ENCODE data around the gene NEUROD2. TPM values are rescaled to one million over a fixed set of nuclear protein-coding genes. Genes with fewer than 3 reads are reported as not detected.

NEUROD2 gene
- polyA plus RNA-seq, 1 donor from 2014 or later: not detected

GRCh38 chr17:39555368-39555767 is 52.4 kb downstream of the NEUROD2 start:
- Histone ChIP-seq H3K4me2 (ENCODE audit: low read length) (no peak overlapping the region), H3K9me2 (ENCODE audit: insufficient read depth, low read length) (no peaks in the 10 kb centered on the region), H3K27ac (ENCODE audit: low read length) (no peak overlapping the region), H3K79me2 (replicated peaks; ENCODE audit: insufficient read depth, low read length) (no peaks in the 10 kb centered on the region), H3K27me3 (ENCODE audit: insufficient read depth, low read depth, low read length) (no peaks in the 10 kb centered on the region), H3K36me3 (ENCODE audit: insufficient read depth, low read length) (no peaks in the 10 kb centered on the region), H3K9ac (ENCODE audit: low read length) (no peak overlapping the region), H3K4me3 (ENCODE audit: low read length) (no peak overlapping the region), H3K9me3 (ENCODE audit: low read length) (no peaks in the 10 kb centered on the region), H2AFZ (ENCODE audit: low read depth, low read length) (no peak overlapping the region), H3F3A (ENCODE audit: insufficient read depth, low read length, poor library complexity, severe bottlenecking) (no peaks in the 10 kb centered on the region), H4K20me1 (ENCODE audit: insufficient read depth) (no peaks in the 10 kb centered on the region)
- no peak for TF ChIP-seq SMC3 (conservative IDR thresholded peaks at IDR 0.05; ENCODE audit: poor library complexity)
- TF ChIP-seq POLR2AphosphoS5 (IDR thresholded peaks at IDR 0.05): no peak
- no peak for TF ChIP-seq CTCF (IDR thresholded peaks at IDR 0.05; ENCODE audit: poor library complexity, severe bottlenecking)
- TF ChIP-seq TAF1 (IDR thresholded peaks at IDR 0.05; ENCODE audit: low read depth): no peak
- no peak for TF ChIP-seq RAD21 (conservative IDR thresholded peaks at IDR 0.05)

Other genes with a start within 250 kb of the NEUROD2 start
- 12.0 and 15.5 TPM in 2 replicates for gene FBXL20, start 206.3 kb downstream of the NEUROD2 start, polyA plus RNA-seq
- gene MED1, start 156.7 kb downstream of the NEUROD2 start, polyA plus RNA-seq: 16.4 and 18.7 TPM in 2 replicates
- 10.4 and 21.7 TPM in 2 replicates for gene CDK12, start 146.4 kb downstream of the NEUROD2 start, polyA plus RNA-seq
- gene PPP1R1B, start 19.0 kb upstream of the NEUROD2 start, polyA plus RNA-seq: 1.8 and 3.5 TPM in 2 replicates
- 105 and 121 TPM in 2 replicates for gene STARD3, start 29.2 kb upstream of the NEUROD2 start, polyA plus RNA-seq
- 3.3 and 3.7 TPM in 2 replicates for gene TCAP, start 57.4 kb upstream of the NEUROD2 start, polyA plus RNA-seq
- gene PNMT, start 60.5 kb upstream of the NEUROD2 start, polyA plus RNA-seq: 1.5 TPM in 1 of 2 replicates, not detected in the other
- gene PGAP3, start 80.1 kb upstream of the NEUROD2 start, polyA plus RNA-seq: 27.2 and 30.7 TPM in 2 replicates
- gene ERBB2, start 92.1 kb upstream of the NEUROD2 start, polyA plus RNA-seq: 8.7 and 16.0 TPM in 2 replicates
- 104 and 106 TPM in 2 replicates for gene MIEN1, start 122.6 kb upstream of the NEUROD2 start, polyA plus RNA-seq
- not detected in 2 replicates for gene GRB7, start 130.0 kb upstream of the NEUROD2 start, polyA plus RNA-seq

Data from neural cell (in vitro differentiated cells).